Stimulated activated CD4-positive, alpha-beta T cell treated with anti-CD3 and anti-CD28 coated beads, TNF-alpha, amount 100 ng/mL, for 4 hours (primary cell): ENCODE measurements around the gene MYO10.

ENCODE experiments used
- DNase-seq, 3 experiments: peaks; one replicate each; pipeline ENCODE4 v3.0.0-alpha.2; 2020; ENCODE audit warnings: low read depth in 3 of 3

The MYO10 gene

DNA sequence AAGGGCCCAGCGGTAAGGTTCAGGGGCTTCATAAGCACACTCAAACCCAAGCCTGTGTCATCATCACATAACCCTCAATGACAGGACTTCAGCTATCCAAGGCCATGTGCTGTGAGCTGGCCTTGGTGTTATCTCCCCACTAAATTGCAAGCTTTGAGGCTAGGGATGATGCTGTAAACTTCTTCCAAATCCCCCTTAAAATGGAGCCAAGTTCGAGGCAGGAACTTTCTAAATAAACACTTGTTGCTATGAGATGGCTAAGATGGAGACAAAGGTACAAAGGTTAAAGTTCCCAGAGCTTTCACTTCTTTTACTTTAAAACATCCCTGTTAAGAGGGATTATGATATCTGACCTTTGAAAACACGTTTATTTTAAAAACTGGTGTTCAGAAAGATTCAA is 123.6 kb downstream of the MYO10 start:
- DNase-seq: no peak

GRCh38 chr5:16810208-16810854 is 125.8 kb downstream of the MYO10 start:
- DNase-seq: no peak

DNA sequence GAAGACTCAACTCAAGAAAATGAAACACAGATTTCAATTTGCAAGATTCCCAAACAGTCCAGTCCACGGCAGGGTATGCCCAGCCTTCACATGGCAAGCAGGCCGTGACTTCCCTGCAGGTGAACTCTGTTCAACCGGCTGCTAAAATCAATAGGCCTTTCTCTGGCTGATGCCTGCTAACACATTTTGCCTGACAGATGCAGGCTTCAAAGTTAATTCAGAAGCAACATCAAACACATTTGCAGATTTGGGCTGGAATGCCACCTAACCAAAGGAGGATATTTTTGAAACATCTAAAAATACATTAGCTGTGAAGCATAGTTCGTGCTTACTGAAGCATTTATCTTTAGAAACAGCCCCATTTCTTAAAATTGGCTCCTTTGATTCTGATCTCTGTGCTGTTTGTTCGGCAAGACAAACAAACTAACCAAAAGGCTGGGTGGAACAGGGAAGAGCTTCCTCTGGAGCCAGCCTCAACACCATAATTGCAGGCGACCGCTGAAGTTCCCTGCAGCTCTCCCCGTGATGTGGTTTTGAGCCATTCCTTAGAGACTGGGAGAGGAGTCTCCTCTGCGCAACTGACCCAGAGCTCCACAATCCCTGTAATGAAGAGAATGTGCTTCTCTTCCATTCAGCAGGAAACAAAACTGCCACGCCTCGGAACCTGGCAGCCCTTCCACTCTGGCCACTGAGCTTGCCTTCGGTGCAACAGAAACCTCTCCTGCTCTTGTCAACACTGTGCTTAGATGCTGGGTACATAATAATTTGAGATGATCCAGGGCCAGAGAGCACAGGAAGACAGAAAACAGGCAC is 126.5 kb downstream of the MYO10 start:
- no peak for DNase-seq

- DNase-seq: no peak
Measured at GRCh38 chr5:16809010-16809394, 127.1 kb downstream of the MYO10 start.

GRCh38 chr5:16808021-16808420 is 128.1 kb downstream of the MYO10 start:
- no peak for DNase-seq

- no peak for DNase-seq
Measured at GRCh38 chr5:16807547-16807864, 128.6 kb downstream of the MYO10 start.

DNA sequence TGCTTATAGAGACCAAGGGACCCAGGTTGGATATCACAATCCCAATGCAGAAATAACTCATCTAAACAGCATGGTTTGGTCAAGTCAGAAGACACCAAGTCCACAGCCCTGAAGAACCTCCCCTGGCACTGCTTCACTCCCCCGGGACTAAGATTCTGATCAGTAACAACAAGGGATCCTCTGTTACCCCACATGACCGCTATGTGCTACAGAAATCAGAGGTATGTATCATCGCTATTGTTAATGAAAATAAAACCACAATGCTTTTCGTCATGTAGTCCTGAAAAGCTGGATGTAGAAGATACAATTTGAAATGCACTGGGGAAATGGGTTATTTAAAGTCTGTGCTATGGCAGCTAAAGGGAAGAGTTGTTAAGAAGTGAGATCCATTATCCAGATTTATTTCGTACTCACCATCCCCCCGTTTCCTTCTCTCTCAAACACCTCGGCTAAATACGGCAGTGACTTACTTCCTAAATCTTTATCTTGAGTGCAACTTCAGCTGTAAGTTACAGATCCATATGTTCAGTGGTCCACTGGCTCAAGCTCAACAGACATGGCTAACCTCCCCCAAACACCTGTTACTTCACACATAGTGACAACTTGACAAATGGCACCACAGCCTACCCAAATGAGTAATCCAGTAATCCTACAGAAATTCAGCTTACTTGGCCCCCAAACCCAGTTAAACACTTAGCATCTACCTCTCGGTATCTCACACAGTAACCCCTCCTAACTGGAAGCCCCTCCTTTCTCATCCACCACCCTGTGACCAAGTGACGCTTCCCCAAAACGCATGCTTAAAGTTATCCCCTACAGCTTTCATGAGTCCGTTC is 129.2 kb downstream of the MYO10 start:
- no peak for DNase-seq

GRCh38 chr5:16805486-16805885 is 130.6 kb downstream of the MYO10 start:
- DNase-seq: no peak

DNA sequence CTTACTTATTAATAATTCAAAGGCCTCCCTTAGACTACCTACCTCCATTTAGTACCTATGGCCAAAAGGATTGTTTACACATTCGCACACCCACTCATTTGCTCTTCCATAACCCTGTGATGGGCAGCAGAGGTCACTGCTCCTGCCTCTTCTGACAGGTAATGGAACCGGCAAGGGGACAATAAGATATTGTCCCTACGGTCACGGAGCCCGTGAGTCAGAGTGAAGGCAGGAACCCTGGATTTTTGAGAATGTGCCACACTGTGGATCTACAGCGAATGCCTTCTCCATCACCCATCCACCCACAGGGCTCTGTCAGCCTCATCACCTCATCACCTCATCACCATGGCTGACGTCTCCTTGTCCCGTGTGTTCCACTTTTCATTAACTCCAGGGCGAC is 132.3 kb downstream of the MYO10 start:
- DNase-seq: no peak

- no peak for DNase-seq
Measured at GRCh38 chr5:16800477-16800876, 135.6 kb downstream of the MYO10 start.

GRCh38 chr5:16799796-16800195 is 136.3 kb downstream of the MYO10 start:
- no peak for DNase-seq

DNA sequence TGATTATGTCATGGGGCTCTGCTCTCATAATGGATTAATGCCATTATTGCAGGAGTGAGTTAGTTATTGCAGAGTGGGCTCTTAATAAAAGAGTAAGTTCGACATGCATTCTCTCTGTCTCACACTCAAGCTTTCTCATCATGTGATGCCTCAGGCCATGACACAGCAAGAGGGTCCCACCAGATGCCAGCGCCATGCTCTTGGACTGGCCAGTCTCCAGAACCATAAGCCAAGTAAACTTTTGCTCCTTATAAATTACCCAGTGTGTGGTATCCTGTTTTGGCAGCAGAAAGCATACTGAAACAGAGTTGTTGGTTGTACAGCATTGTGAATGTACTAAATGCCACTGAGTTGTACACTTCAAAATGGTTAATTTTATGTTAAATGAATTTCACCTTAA is 138.1 kb downstream of the MYO10 start:
- DNase-seq: no peak

DNA sequence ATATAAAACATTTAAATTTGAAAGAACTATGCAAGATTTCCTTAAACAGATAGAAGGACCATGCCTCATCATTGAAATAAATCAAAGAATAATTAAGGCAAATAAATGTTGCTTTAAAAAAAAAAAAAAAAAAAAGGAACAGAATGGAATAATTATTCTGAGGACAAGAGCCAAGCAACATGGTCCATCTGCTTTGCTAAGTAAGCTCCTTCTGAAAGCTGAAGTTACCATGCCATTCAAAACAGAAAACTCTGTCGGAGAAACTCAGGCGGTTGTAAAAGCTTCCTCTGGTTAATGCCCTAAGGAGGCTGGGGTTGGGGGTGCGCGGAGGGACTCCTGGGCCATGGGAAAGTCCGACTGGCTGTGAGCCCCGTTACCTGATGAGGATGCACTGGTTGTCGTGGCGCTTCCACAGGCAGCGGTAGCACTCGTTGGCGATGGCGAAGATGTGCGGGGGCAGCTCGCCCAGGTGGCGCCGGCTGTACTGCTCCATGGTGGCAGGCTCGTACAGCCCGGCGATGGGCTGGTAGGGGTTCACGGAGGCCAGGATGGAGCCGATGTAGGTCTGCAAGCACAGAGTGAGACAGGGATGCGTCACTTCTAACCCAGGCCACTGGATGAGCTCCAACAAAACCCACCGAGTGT is 141.7 kb downstream of the MYO10 start:
- DNase-seq: no peak

DNA sequence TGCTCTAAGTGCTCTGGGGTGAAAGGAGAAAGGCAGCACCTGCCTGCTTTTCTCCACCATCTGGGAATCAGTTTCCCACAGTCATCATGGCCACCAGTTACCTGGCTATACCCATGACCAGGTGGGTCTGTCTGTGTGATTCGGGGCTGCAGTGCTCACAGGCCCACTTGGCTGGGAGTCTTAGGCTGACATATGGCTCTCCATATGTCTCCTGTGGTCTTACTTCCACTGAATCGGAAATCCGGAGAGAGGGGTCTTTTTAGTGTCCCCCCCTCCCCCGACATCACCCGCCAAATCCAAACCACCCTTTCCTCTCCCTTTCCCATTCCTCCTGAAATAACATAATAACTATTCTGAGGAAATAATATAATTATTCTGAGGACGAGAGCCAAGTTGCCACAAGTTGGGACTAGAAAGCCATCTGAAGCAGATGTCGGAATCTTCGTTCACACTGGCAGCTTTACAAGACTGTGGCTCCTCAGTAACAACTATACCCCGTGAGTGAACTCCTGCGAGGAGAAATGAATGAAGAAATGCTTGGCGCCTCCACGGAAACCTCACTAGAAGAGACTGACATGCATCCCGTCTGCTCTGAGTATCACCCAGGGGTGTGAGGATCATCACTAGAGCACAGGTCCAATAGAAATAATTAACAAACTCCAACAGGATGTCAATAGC is 143.4 kb downstream of the MYO10 start:
- DNase-seq: no peak

GRCh38 chr5:16791904-16792597 is 144.0 kb downstream of the MYO10 start:
- no peak for DNase-seq

DNA sequence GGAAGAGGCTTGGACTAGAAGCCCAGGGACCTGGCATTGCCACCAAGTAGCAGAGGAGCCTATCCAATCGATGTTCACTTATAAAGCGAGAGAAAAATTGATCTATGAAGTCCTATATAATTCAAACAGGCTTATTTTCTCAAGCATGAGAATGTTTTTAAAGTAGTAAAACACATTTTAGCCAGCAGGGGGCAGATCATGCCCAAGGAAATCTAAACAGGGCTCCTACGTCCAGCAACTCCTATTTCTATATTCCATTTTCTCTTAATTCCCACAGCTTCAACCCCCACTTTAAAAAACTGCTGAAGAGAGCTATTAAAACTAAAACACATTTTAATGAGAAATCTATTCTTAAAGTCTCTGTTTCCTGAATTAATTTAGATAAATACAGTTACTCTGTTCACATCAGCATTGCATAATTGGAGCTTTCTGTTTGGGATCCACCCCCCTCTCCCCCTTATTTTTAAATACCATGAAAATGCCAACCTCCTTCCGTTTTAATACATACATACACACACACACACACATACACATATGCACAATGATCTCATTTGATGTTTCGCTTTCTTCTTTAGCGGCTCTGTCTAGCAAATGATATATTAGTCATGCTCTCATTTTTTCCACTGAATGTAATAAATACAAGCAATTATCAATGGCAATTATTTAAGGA is 144.9 kb downstream of the MYO10 start:
- DNase-seq: no peak

DNA sequence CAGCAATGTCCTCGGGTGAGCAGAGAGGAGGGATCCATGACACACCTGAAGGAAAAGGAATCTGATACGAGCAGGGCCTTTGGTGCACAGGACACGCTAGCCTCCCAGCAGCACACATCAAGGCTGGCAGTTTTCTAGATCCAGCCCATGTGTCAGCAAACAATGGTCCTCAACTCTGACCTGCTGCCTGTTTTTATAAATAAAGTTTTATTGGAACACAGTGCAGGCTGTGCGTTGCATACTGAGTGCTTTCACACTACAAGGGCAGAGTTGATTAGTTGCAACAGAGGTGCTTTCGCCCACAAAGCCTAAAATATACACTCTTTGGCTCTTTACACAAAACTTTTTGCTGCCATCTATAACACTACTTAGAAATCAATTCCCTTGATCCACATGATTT is 147.1 kb downstream of the MYO10 start:
- DNase-seq: no peak

DNA sequence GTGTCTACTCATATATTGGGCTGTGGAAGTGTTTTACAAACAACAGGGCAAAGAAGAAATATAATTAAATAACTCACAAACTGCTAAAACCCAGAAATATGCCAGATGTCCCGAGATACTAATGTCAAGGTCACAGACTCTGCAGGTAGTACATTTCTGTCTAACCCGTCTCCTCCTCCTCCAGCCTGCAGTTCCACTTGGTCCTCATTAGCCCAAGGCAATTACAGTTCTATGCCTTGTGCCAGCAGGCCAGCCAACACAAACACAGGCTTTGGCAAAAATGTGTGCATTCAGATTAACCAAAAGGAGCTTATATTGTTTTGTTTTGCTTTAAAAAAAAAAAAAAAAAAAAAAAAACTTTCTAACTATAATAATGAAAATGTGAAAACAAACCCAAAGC is 148.8 kb downstream of the MYO10 start:
- DNase-seq: no peak

- no peak for DNase-seq
Measured at GRCh38 chr5:16784843-16785791, 151.0 kb downstream of the MYO10 start.
